Esophagus muscularis mucosa (tissue), 4 donors: Measurements from ENCODE around the gene SIGLEC8. TPM values are rescaled to one million over a fixed set of nuclear protein-coding genes. Genes with fewer than 3 reads are reported as not detected.

Experiments used
- DNase-seq: peaks from one replicate; pipeline ENCODE4 v3.0.0-alpha.2; 2017; ENCODE audit errors: extremely low spot score
- H3K27ac ChIP-seq, 4 donors: fragments of 200-600 bp; sonication (generic); replicated peaks in 1 of 4; 1 replicate in 3 of 4; 2 replicates in 1 of 4; pipeline ENCODE4 v1.5.1; 2016 to 2019; ENCODE audit warnings: mild to moderate bottlenecking in 1 of 4
- H3K27me3 ChIP-seq, 4 donors: fragments of 200-600 bp; sonication (generic); one replicate each; pipeline versions ENCODE4 v1.5.1 to v1.6.0; 2016 to 2019
- H3K36me3 ChIP-seq, 4 donors: fragments of 200-600 bp; sonication (generic); one replicate each; pipeline ENCODE4 v1.5.1; 2016 to 2019
- H3K4me1 ChIP-seq, 4 donors: fragments of 200-600 bp; sonication (generic); one replicate each; pipeline ENCODE4 v1.5.1; 2016 to 2019
- H3K4me3 ChIP-seq, 4 donors: fragments of 200-600 bp; sonication (generic); 1 replicate in 2 of 4; 2 replicates in 2 of 4; pipeline ENCODE4 v1.5.1; 2016 to 2019; ENCODE audit warnings: mild to moderate bottlenecking in 4 of 4, moderate library complexity in 1 of 4
- H3K9me3 ChIP-seq, 4 donors: fragments of 200-600 bp; sonication (generic); 1 replicate in 3 of 4; 2 replicates in 1 of 4; pipeline ENCODE4 v1.5.1; 2016 to 2019
- CTCF ChIP-seq, 3 experiments: fragments of 200-600 bp in 2 of 3; fragments of 450-650 bp in 1 of 3; sonication (generic) in 2 of 3; IDR thresholded peaks; one replicate each; pipeline ENCODE4 v1.5.1; 2017 to 2019; ENCODE audit warnings: antibody characterized with exemption in 3 of 3, mild to moderate bottlenecking in 2 of 3, moderate library complexity in 1 of 3
- EP300 ChIP-seq: sonication (generic); formaldehyde crosslinking; IDR thresholded peaks from one replicate; pipeline ENCODE4 v1.6.1; 2017; ENCODE audit warnings: antibody characterized with exemption
- POLR2A ChIP-seq: fragments of 450-650 bp; IDR thresholded peaks from one replicate; pipeline ENCODE4 v1.6.1; 2017; ENCODE audit warnings: antibody characterized with exemption, moderate library complexity, mild to moderate bottlenecking, low read depth
- POLR2AphosphoS5 ChIP-seq, 2 donors: sonication (generic); formaldehyde crosslinking; IDR thresholded peaks; one replicate each; pipeline ENCODE4 v1.6.1; 2017; ENCODE audit warnings: antibody characterized with exemption in 2 of 2
- WGBS: methylation state at CpG from one replicate; pipeline ENCODE4 v1.1.5; 2018; 5-methylcytosine and 5-hydroxymethylcytosine counted together
- intact Hi-C: fragments of 100-400 bp; cut with DNase I; formaldehyde crosslinking; loops from one replicate; pipeline ENCODE4 v1.15.1; 2023
- total RNA-seq, 4 donors: library from RNA; depleted of rRNA; stranded (reverse); fragments of >200 nt; gene quantifications; one replicate each; pipeline versions ENCODE4 v1.1.0 to v1.2.1, GENCODE V29; 2016

The SIGLEC8 gene
- total RNA-seq: 1 to 10 TPM in 1 of 4 donors, under 1 TPM in 2, not detected in 1; 0.66 to 1.7 (median 0.86) TPM

- DNase-seq: no peak
- no peak within 1 kb of the TSS for H3K27ac ChIP-seq
Measured at GRCh38 chr19:51458051-51458645, at the start of gene SIGLEC8. TSS of gene SIGLEC8 (minus strand) at chr19:51458454. CDS start at chr19:51458387, 67 bp downstream.

DNA sequence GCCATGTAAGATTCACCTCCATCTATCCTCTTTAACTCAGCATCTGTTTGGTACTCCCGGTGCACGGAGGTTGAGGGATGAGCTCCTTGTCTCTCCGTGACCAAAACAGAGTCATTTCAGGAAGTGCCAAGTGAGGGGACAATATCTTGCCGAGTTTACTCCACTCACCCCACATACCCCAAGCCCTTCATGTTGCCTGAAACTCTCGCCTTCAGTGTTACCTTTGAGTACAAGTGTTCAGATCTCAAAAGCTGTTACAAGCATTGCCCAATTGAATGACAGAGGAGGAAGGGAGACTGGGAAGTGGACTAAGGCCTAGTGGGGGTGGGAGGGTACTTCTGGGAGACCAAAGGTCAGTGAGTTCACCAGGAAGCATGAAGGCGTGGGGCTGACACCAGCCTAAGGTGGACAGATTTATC lies 49.4 kb upstream of the SIGLEC8 start:
- Histone ChIP-seq H3K4me1 (no peaks in the 10 kb centered on the region), H3K27me3 (peaks cover 0 to 12% (median 0%) of the 10 kb centered on the region in 4 donors), H3K36me3 (no peaks in the 10 kb centered on the region), H3K9me3 (peaks cover 0 to 9% (median 0%) of the 10 kb centered on the region in 4 donors), H3K4me3 (no peak overlapping the region), H3K27ac (no peak overlapping the region)
- DNase-seq: no peak
- intact Hi-C loops: no loop called here
- TF ChIP-seq POLR2AphosphoS5 (IDR thresholded peaks at IDR 0.05): no peak
- TF ChIP-seq EP300: no peak
- TF ChIP-seq POLR2A: no peak
- TF ChIP-seq CTCF (IDR thresholded peaks at IDR 0.05): no peak
- WGBS: 46% methylated on average over 6 of the region's 6 CpGs

More at GRCh38 chr19:51458051-51458645, at the start of gene SIGLEC8:
- no peaks in the 10 kb centered on the region for H3K4me1 ChIP-seq
- 70% methylated on average over 10 of the region's 10 CpGs for WGBS
- intact Hi-C loops: no loop called here
- H3K4me3 ChIP-seq: no peak within 1 kb of the TSS
- H3K9me3 ChIP-seq: no peaks in the 10 kb centered on the region
- no peaks in the 10 kb centered on the region for H3K36me3 ChIP-seq
- no peak for TF ChIP-seq CTCF (IDR thresholded peaks at IDR 0.05)
- TF ChIP-seq POLR2A: no peak
- TF ChIP-seq EP300: no peak
- TF ChIP-seq POLR2AphosphoS5 (IDR thresholded peaks at IDR 0.05): no peak
- peaks cover 0 to 84% (median 3%) of the 10 kb centered on the region in 4 donors for H3K27me3 ChIP-seq

DNA sequence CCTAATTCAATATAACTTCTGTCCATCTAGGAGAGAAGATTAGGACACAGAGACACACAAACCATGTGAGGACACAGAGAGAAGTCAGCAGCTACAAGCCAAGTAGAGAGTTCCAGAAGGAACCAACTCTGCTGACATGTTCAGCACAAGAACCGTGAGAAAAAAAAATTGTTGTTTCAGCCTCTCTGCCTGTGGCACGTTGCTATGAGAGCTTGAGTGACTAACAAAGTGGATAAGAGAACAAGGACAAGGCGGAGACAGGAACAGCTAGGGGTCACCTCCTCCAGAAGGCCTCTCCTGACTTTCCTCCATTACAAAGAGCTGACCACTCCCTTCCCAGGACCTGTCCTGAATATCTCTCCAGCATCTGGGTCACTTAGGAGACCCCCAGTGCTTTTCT lies 48.9 kb upstream of the SIGLEC8 start:
- Histone ChIP-seq H3K9me3 (peaks cover 0 to 9% (median 0%) of the 10 kb centered on the region in 4 donors), H3K27ac (no peak overlapping the region), H3K27me3 (peaks cover 0 to 11% (median 0%) of the 10 kb centered on the region in 4 donors), H3K4me1 (no peaks in the 10 kb centered on the region), H3K36me3 (no peaks in the 10 kb centered on the region), H3K4me3 (no peak overlapping the region)
- intact Hi-C loops: no loop called here
- WGBS: 40% methylated on average over 3 of the region's 3 CpGs
- TF ChIP-seq EP300 (no peak), POLR2AphosphoS5 (IDR thresholded peaks at IDR 0.05) (no peak), POLR2A (no peak), CTCF (IDR thresholded peaks at IDR 0.05) (no peak)
- no peak for DNase-seq

GRCh38 chr19:51505904-51506303 lies 47.6 kb upstream of the SIGLEC8 start:
- no peak overlapping the region for H3K4me3 ChIP-seq
- TF ChIP-seq EP300 (no peak), CTCF (IDR thresholded peaks at IDR 0.05) (no peak), POLR2A (no peak), POLR2AphosphoS5 (IDR thresholded peaks at IDR 0.05) (no peak)
- intact Hi-C loops: no loop called here
- no peak overlapping the region for H3K27ac ChIP-seq
- 22% methylated on average over 3 of the region's 3 CpGs for WGBS
- no peaks in the 10 kb centered on the region for H3K36me3 ChIP-seq
- DNase-seq: no peak
- peaks cover 0 to 9% (median 0%) of the 10 kb centered on the region in 4 donors for H3K9me3 ChIP-seq
- H3K27me3 ChIP-seq: peaks cover 0 to 11% (median 0%) of the 10 kb centered on the region in 4 donors
- H3K4me1 ChIP-seq: no peaks in the 10 kb centered on the region
